HepG2 (cell line): ENCODE results near the gene MTR. TPM values are rescaled to one million over a fixed set of nuclear protein-coding genes. Genes with fewer than 3 reads are reported as not detected.

Source experiments
- ATAC-seq: fragments of 200-7000 bp; cut with Tn5 transposase; 3 replicates; pipeline ENCODE4 v1.9.1; 2020; ENCODE audit warnings: mild to moderate bottlenecking, moderate library complexity
- BruUV-seq: library from RNA; stranded (reverse); fragments of 400-500 nt; replicated peaks from 2 replicates; lab custom pipeline; 2021; lab: Mats Ljungman, UMichigan
- CTCF ChIA-PET: fragments of 300-600 bp; formaldehyde crosslinking; extraction: SDS; loops from one replicate; lab custom pipeline; 2021; ENCODE audit warnings: low total read pairs, inconsistent platforms, low intra/inter-chr PET ratio; lab: Yijun Ruan, JAX
- POLR2A ChIA-PET: fragments of 350-600 bp; sonication (Branson Sonifier 250); formaldehyde crosslinking; loops from one replicate; lab custom pipeline; 2020; ENCODE audit warnings: antibody characterized with exemption, inconsistent platforms; lab: Yijun Ruan, JAX
- DNase-seq: peaks from one replicate; pipeline ENCODE4 v3.0.0-alpha.2; 2015; ENCODE audit warnings: low spot score
- FAIRE-seq: peaks from 3 replicates; lab custom pipeline; 2011; peaks lifted over from hg19 to GRCh38; lab: Jason Lieb, UNC
- H2AFZ ChIP-seq: one replicate; pipeline ENCODE4 v1.6.1; 2011; ENCODE audit warnings: low read length, inconsistent platforms
- H3K27ac ChIP-seq: fragments of 300-600 bp; 3 replicates; pipeline ENCODE4 v1.8.0; 2011; ENCODE audit warnings: mixed run types, mild to moderate bottlenecking, mixed read lengths, low read length, inconsistent platforms; ENCODE audit not compliant: insufficient read depth; ENCODE audit errors: extremely low read length
- H3K27me3 ChIP-seq, 2 experiments: fragments of 200-600 bp in 1 of 2; 2 replicates in 1 of 2; 3 replicates in 1 of 2; pipeline versions ENCODE4 v1.6.0 to v1.8.0; 2011; ENCODE audit warnings: low read length in 2 of 2, mild to moderate bottlenecking in 2 of 2, moderate library complexity in 2 of 2, inconsistent platforms in 1 of 2; ENCODE audit not compliant: insufficient read depth in 2 of 2, control insufficient read depth in 1 of 2
- H3K36me3 ChIP-seq, 2 experiments: fragments of 200-600 bp in 1 of 2; replicated peaks in 1 of 2; 2 replicates in 1 of 2; 3 replicates in 1 of 2; pipeline versions ENCODE4 v1.5.1 to v1.8.0; 2011; ENCODE audit warnings: low read length in 2 of 2, inconsistent platforms in 1 of 2; ENCODE audit not compliant: insufficient read depth in 2 of 2, control insufficient read depth in 1 of 2
- H3K4me1 ChIP-seq: 2 replicates; pipeline ENCODE4 v1.5.1; 2012; ENCODE audit warnings: low read length, inconsistent platforms; ENCODE audit not compliant: insufficient read depth
- H3K4me2 ChIP-seq: 2 replicates; pipeline ENCODE4 v1.6.0; 2011; ENCODE audit warnings: low read depth, low read length, inconsistent platforms
- H3K4me3 ChIP-seq, 3 experiments: fragments of 200-600 bp in 1 of 3; sonication (generic), shearing (Covaris generic) in 1 of 3; replicated peaks in 1 of 3; 2 replicates each; pipeline ENCODE4 v1.5.1; 2011 to 2016; ENCODE audit warnings: low read length in 3 of 3, inconsistent platforms in 2 of 3, low read depth in 2 of 3, mild to moderate bottlenecking in 2 of 3, control low read depth in 1 of 3, mixed read lengths in 1 of 3; ENCODE audit not compliant: insufficient read depth in 1 of 3
- H3K79me2 ChIP-seq: one replicate; pipeline ENCODE4 v1.6.1; 2011; ENCODE audit warnings: low read length, inconsistent platforms; ENCODE audit not compliant: insufficient read depth
- H3K9ac ChIP-seq: 2 replicates; pipeline ENCODE4 v1.6.0; 2011; ENCODE audit warnings: mild to moderate bottlenecking, low read depth, low read length, inconsistent platforms; ENCODE audit not compliant: insufficient read depth
- H3K9me3 ChIP-seq: 2 replicates; pipeline ENCODE4 v1.5.1; 2012; ENCODE audit warnings: mild to moderate bottlenecking, low read length
- H4K20me1 ChIP-seq: 2 replicates; pipeline ENCODE4 v1.6.0; 2011; ENCODE audit warnings: inconsistent platforms, mild to moderate bottlenecking, low read length, moderate library complexity; ENCODE audit not compliant: insufficient read depth
- ELK4 ChIP-seq: sonication (generic); formaldehyde crosslinking; IDR thresholded peaks from 2 replicates; pipeline ENCODE4 v1.9.0; 2021; ENCODE audit warnings: missing genetic modification reagents, borderline replicate concordance
- ETV5 ChIP-seq: IDR thresholded peaks from 2 replicates; pipeline ENCODE4 v1.6.1; 2018; ENCODE audit warnings: missing biosample characterization, missing genetic modification reagents, inconsistent platforms, borderline replicate concordance
- EZH2 ChIP-seq: conservative IDR thresholded peaks from 2 replicates; pipeline ENCODE4 v1.6.1; 2012; ENCODE audit warnings: mild to moderate bottlenecking, low read depth, low read length, moderate library complexity
- GABPA ChIP-seq, 2 experiments: IDR thresholded peaks; 2 replicates each; pipeline ENCODE4 v1.6.1; 2011 to 2016; ENCODE audit warnings: low read depth in 2 of 2, low read length in 1 of 2, missing biosample characterization in 1 of 2, missing genetic modification characterization in 1 of 2
- HHEX ChIP-seq: IDR thresholded peaks from 2 replicates; pipeline ENCODE4 v1.6.1; 2016; ENCODE audit warnings: control low read depth
- HINFP ChIP-seq: sonication (generic); formaldehyde crosslinking; IDR thresholded peaks from 2 replicates; pipeline ENCODE4 v1.4.0; 2020; ENCODE audit warnings: low read depth, mild to moderate bottlenecking, missing genetic modification reagents
- IKZF4 ChIP-seq: sonication (generic); formaldehyde crosslinking; IDR thresholded peaks from 2 replicates; pipeline ENCODE4 v1.5.1; 2020; ENCODE audit warnings: borderline replicate concordance, mild to moderate bottlenecking, low read depth, missing genetic modification reagents; ENCODE audit errors: not compliant biosample characterization
- MIER3 ChIP-seq: IDR thresholded peaks from 2 replicates; pipeline ENCODE4 v1.6.1; 2016; ENCODE audit warnings: missing compliant biosample characterization, borderline replicate concordance
- NFKBIZ ChIP-seq: IDR thresholded peaks from 2 replicates; pipeline ENCODE4 v1.6.1; 2018; ENCODE audit warnings: missing genetic modification reagents, missing compliant biosample characterization
- RAD21 ChIP-seq: fragments of 450-650 bp; formaldehyde crosslinking; IDR thresholded peaks from 2 replicates; pipeline ENCODE4 v1.5.0; 2020; ENCODE audit warnings: mild to moderate bottlenecking
- STAG1 ChIP-seq: sonication (generic); formaldehyde crosslinking; IDR thresholded peaks from 2 replicates; pipeline ENCODE4 v1.4.0; 2020; ENCODE audit warnings: missing genetic modification reagents
- XBP1 ChIP-seq: sonication (generic); formaldehyde crosslinking; IDR thresholded peaks from 2 replicates; pipeline ENCODE4 v1.5.0; 2020; ENCODE audit warnings: missing genetic modification reagents
- ZMYM4 ChIP-seq: sonication (generic); formaldehyde crosslinking; IDR thresholded peaks from 2 replicates; pipeline ENCODE4 v1.8.1; 2023; ENCODE audit warnings: mild to moderate bottlenecking, missing genetic modification reagents
- ZNF256 ChIP-seq: sonication (generic); formaldehyde crosslinking; conservative IDR thresholded peaks from 2 replicates; pipeline ENCODE4 v1.4.0; 2020; ENCODE audit warnings: missing genetic modification reagents
- ZNF496 ChIP-seq: sonication (generic); formaldehyde crosslinking; IDR thresholded peaks from 2 replicates; pipeline ENCODE4 v1.8.1; 2023; ENCODE audit warnings: mild to moderate bottlenecking, moderate library complexity, missing genetic modification reagents; ENCODE audit not compliant: insufficient replicate concordance
- ZNF788 ChIP-seq: sonication (generic); formaldehyde crosslinking; IDR thresholded peaks from 2 replicates; pipeline ENCODE4 v1.5.0; 2020; ENCODE audit warnings: mild to moderate bottlenecking, missing genetic modification reagents, borderline replicate concordance
- WGBS: methylation state at CpG from one replicate; pipeline ENCODE4 v1.1.6; 2017; ENCODE audit warnings: low lambda C conversion rate; 5-methylcytosine and 5-hydroxymethylcytosine counted together
- in situ Hi-C: cut with HindIII; loops from 2 replicates; pipeline ENCODE4 v1.10.0; 2017; ENCODE audit warnings: low pct_unique_long_range_greater_than_20kb; ENCODE audit not compliant: extremely low pct_ligation_motif_present
- intact Hi-C: fragments of 100-400 bp; cut with micrococcal nuclease; formaldehyde crosslinking; loops from one replicate; pipeline ENCODE4 v1.10.0; 2022; ENCODE audit not compliant: unreplicated experiment
- polyA plus RNA-seq, 8 experiments: library from polyadenylated mRNA; depleted of rRNA in 3 of 8; stranded (reverse) in 7 of 8; unstranded in 1 of 8; fragments of >200 nt; fragmentation: Illumina TruSeq in 4 of 8; extraction: Trizol in 4 of 8; gene quantifications; 2 replicates each; pipeline versions ENCODE4 v1.2.1 to v1.2.3, GENCODE V29; 2011 to 2016; ENCODE audit warnings: low read depth in 4 of 8, missing spikeins in 1 of 8, mixed read lengths in 1 of 8; ENCODE audit not compliant: insufficient read depth in 1 of 8
- total RNA-seq, 5 experiments: library from RNA; depleted of rRNA; stranded (reverse); fragments of >200 nt; fragmentation: Illumina TruSeq; extraction: Trizol; gene quantifications; 2 replicates each; pipeline ENCODE4 v1.2.3, GENCODE V29; 2016; ENCODE audit warnings: low read depth in 1 of 5
- TF ChIP-seq, protein P1 (sequence below): sonication (generic); formaldehyde crosslinking; IDR thresholded peaks from 2 replicates; pipeline ENCODE4 v1.5.0; 2020; ENCODE audit warnings: missing genetic modification reagents
- TF ChIP-seq, protein P2 (sequence below): sonication (generic); formaldehyde crosslinking; conservative IDR thresholded peaks from 2 replicates; pipeline ENCODE4 v1.4.0; 2020; ENCODE audit warnings: missing genetic modification reagents

MTR gene
- total and polyA plus RNA-seq, 2 of the 13 experiments (the other 11 are each of a cell fraction or from before 2014, with no cell fraction given), result 16.3 to 36.1 TPM

GRCh38 chr1:236753516-236753915, 41.6 kb upstream of the MTR start:
- H3K36me3 ChIP-seq, result no peaks in the 10 kb centered on the region
- peaks cover 0 to 6% of the 10 kb centered on the region in 2 experiments; a peak in 1 of 5 replicates for H3K27me3 ChIP-seq
- no peaks in the 10 kb centered on the region for H3K9me3 ChIP-seq
- no peak overlapping the region for H3K27ac ChIP-seq
- CTCF ChIA-PET, result interaction anchor here (0.5 to 2.4 kb wide), 4 partner anchors 40 to 633 kb away, joined by 3 to 24 read pairs (median 6); no protein-coding TSS in a partner anchor
- in situ Hi-C loops (loop anchor here (10.0 to 25.0 kb wide), 2 partner anchors 384 to 631 kb away; no protein-coding TSS in a partner anchor), intact Hi-C loops (loop anchor here (2.0 to 10.0 kb wide), 3 partner anchors 371 to 649 kb away; no protein-coding TSS in a partner anchor)
- DNase-seq, result peak; percentile 63
- WGBS, result 8% methylated on average over 2 of the region's 5 CpGs
- H3K79me2 ChIP-seq, result no peaks in the 10 kb centered on the region
- H4K20me1 ChIP-seq, result no peaks in the 10 kb centered on the region
- H3K9ac ChIP-seq, result no peak overlapping the region
- peak; percentile 21 for FAIRE-seq
- H2AFZ ChIP-seq, result no peak overlapping the region
- POLR2A ChIA-PET, result interaction anchor here (0.7 kb wide), 1 partner anchor 41 kb away, joined by 3 read pairs; the partner anchor contains the start of gene MTR
- BruUV-seq, result no TSS peak
- no peak overlapping the region for H3K4me3 ChIP-seq
- H3K4me2 ChIP-seq, result no peak overlapping the region
- H3K4me1 ChIP-seq, result peaks cover 16% of the 10 kb centered on the region
- peak; percentile 97 for ATAC-seq
- TF ChIP-seq ETV5 (CRISPR knock-in tag) (no peak), HHEX (CRISPR knock-in tag) (no peak), IKZF4 (CRISPR knock-in tag) (no peak), ZMYM4 (CRISPR knock-in tag) (no peak), STAG1 (CRISPR knock-in tag) (peak; percentile 89), GABPA (IDR thresholded peaks at IDR 0.05; ENCODE audit: low read depth, low read length) (no peak), GABPA (CRISPR knock-in tag; IDR thresholded peaks at IDR 0.05; ENCODE audit: low read depth) (no peak), ZNF496 (CRISPR knock-in tag) (no peak), ZNF788 (CRISPR knock-in tag) (no peak), ZNF256 (no peak), RAD21 (CRISPR knock-in tag) (peak; percentile 67; the same call in 1 of the 2 replicates), XBP1 (no peak), MIER3 (CRISPR knock-in tag) (0 out of 2 replicates have a peak, but pooled peaks have one; percentile 40), HINFP (CRISPR knock-in tag) (no peak), EZH2 (no peak), ELK4 (CRISPR knock-in tag) (no peak), NFKBIZ (CRISPR knock-in tag) (no peak)
- TF ChIP-seq, protein P1, sequence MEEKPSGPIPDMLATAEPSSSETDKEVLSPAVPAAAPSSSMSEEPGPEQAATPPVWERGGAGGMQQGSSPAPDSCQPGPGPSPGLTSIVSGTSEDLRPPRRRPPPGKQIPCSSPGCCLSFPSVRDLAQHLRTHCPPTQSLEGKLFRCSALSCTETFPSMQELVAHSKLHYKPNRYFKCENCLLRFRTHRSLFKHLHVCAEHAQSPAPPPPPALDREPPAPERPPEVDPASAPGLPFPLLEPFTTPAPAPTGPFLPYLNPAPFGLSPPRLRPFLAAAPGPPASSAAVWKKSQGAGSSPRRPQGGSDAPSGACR (CRISPR knock-in tag), result no peak
- TF ChIP-seq, protein P2, sequence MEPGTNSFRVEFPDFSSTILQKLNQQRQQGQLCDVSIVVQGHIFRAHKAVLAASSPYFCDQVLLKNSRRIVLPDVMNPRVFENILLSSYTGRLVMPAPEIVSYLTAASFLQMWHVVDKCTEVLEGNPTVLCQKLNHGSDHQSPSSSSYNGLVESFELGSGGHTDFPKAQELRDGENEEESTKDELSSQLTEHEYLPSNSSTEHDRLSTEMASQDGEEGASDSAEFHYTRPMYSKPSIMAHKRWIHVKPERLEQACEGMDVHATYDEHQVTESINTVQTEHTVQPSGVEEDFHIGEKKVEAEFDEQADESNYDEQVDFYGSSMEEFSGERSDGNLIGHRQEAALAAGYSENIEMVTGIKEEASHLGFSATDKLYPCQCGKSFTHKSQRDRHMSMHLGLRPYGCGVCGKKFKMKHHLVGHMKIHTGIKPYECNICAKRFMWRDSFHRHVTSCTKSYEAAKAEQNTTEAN (CRISPR knock-in tag), result 0 out of 2 replicates have a peak, but pooled peaks have one; percentile 33
